GM23338 (cell line): ENCODE measurements around the gene DET1.
"Not testable (repeated sequence)": the region's sequence is repeated elsewhere in the genome, so short reads cannot be mapped to it uniquely, and the experiment has no call there.

Experiments used
- CTCF ChIP-seq, 2 experiments: fragments of 200-600 bp in 1 of 2; sonication (generic) in 1 of 2; conservative IDR thresholded peaks; 2 replicates each; pipeline versions ENCODE4 v1.5.1 to v1.6.1; 2016 to 2017; ENCODE audit warnings: antibody characterized with exemption in 2 of 2, low read depth in 2 of 2, mild to moderate bottlenecking in 2 of 2, moderate library complexity in 1 of 2
- EZH2phosphoT487 ChIP-seq: fragments of 200-600 bp; sonication (generic); IDR thresholded peaks from one replicate; pipeline ENCODE4 v1.8.1; 2018; ENCODE audit warnings: antibody characterized with exemption; ENCODE audit not compliant: unreplicated experiment
- REST ChIP-seq: IDR thresholded peaks from one replicate; pipeline ENCODE4 v1.6.1; 2018; ENCODE audit warnings: antibody characterized with exemption; ENCODE audit not compliant: unreplicated experiment

- not testable (repeated sequence) for TF ChIP-seq CTCF (conservative IDR thresholded peaks at IDR 0.05; ENCODE audit: low read depth in 2 of 2); EZH2phosphoT487; REST
Observed at GRCh38 chr15:88468721-88469120, 77.8 kb downstream of the DET1 start.
